ENCODE measurements around the gene FAR2.

FAR2 gene

DNA sequence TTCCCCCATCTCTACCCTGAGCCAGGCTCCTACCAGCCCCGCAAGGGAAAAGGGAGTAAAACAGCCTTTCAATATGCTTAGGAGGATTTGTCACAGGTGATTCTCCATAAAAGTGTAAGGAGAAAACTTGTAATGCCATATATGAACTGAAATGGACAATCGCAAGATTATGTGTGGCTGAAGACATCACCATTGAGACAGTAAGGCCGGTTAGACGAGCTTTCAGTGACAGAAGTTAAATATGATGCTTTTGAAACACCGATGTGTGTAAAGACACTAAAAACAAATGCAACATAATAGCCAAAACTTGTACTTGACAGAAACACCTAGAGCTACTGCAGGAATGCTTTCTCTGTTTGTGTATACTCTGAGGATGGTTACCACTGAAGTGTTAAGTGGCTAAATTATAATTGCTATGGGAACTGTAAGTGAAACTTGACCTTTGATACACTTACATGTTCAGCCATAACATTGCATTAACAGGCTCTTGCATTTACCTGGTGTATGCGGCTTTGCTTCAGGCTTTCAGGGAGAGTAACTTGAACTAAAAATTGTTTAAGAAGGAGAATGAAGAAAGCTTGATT, 42.3 kb downstream of the FAR2 start:
- DNase-seq, result no peak
- in situ Hi-C loops (cut with MboI; ENCODE audit: low pct_unique_long_range_greater_than_20kb, low sequenced_read_pairs), result no loop called here

DNA sequence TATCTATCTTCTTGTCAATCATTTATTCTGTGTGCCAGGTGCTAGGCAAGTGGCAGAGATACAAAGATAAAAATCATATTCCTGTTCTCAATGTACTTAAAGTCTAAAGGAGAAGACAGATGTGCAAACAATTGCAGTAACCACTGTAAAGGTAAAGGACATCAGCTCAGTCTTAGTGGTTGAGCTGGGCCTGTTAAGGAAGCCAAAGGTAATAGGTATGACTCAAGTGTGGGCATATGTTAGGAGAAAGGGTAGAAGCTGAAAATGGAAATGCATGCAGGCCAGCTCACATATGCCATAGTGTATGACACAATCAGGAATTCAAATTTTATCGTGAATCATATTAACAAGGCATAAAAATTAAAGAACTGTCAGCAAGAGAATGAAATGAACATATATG, 49.8 kb downstream of the FAR2 start:
- in situ Hi-C loops (cut with MboI; ENCODE audit: low pct_unique_long_range_greater_than_20kb, low sequenced_read_pairs), result no loop called here
- DNase-seq, result no peak

DNA sequence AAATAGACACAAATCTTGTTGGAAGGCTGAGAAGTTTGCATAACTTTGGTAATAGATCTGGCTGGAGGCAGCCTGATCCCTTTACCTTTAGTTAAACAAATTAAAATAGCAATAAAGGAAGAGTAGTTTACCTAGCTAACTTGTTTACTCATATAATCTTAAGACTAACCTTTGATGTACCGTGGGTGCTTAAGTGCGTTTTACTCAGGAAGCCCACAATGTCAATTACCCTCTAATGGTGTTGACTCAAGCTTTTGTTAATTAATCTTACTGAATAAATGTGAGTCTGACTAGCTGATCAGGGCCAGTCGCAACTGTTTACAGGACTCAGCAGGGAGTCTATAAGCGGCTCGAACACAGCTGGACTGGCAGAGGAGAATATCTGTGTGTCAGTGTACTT, 51.5 kb downstream of the FAR2 start:
- no peak for DNase-seq
- in situ Hi-C loops (cut with MboI; ENCODE audit: low pct_unique_long_range_greater_than_20kb, low sequenced_read_pairs), result no loop called here

DNA sequence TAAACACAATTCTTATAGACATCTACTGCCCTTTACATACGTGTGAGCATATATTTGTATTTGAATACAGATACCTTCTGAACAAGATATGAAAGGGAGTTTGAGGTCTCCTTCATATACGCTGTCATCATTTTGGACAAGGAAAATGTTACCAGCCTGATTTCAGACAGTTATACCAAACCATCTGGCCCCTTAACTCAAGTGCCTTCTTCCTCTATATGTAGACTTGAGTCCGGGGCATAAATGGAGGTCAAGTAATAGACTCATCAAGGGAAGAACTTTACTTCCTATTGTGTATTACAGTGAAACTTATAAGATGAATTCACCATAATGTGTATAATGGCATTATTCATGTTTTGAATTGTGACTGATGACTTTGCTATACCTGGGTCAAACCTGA, 52.2 kb downstream of the FAR2 start:
- DNase-seq, result no peak
- in situ Hi-C loops (cut with MboI; ENCODE audit: low pct_unique_long_range_greater_than_20kb, low sequenced_read_pairs), result no loop called here

DNA sequence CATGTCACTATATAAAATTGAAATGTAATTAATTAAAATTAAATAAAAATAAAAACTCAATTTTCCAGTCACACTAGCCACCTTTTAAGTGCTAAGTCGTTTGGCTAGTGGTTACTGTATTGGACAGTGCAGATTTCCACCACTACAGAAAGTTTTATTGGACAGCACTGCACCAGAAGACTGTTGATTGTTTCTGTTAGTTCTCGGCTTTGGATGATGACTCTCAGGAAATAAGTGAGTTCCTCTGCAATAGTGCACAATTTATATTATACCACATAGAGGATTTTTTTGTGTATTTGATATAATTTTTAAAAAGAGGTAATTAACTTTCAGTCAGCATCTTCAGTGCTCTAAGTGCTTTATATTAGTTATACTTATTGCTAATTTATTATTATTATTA, 52.7 kb downstream of the FAR2 start:
- in situ Hi-C loops (cut with MboI; ENCODE audit: low pct_unique_long_range_greater_than_20kb, low sequenced_read_pairs), result no loop called here
- no peak for DNase-seq

DNA sequence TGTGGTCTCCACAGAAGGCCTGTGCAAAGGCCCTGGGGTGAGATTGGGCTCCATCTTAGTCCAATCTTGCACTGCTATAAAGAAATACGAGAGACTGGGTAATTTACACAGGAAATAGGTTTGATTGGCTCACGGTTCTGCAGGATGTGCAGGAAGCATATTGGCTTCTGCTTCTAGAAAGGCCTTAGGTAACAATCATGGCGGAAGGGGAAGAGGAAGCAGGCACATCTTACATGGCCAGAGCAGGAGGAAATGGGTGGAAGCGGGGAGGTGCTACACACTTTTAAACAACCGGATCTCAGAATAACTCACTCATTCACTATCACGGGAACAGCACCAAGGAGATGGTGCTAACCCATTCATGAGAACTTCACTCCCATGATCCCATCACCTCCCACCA, 55.4 kb downstream of the FAR2 start:
- in situ Hi-C loops (cut with MboI; ENCODE audit: low pct_unique_long_range_greater_than_20kb, low sequenced_read_pairs), result no loop called here
- DNase-seq, result no peak

DNA sequence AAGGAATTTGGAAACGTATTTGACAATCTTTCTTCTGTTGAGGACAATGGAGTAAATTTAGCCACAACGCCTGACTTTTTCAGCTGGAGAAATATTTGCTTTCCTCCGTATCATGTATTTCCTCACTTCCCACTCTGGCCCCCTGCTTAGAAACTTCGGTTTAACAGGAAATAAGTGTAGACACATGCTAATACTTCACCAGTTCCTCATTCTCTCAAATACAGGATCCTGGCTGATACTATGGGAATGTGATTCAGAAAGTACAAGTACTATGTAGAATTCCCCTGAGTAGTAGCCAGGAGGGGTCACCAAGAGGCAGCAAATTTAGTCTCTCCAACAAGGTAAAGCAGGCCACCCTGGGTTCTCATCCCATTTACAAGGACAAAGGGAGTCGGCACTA, 58.0 kb downstream of the FAR2 start:
- DNase-seq, result peak; percentile 78
- in situ Hi-C loops (cut with MboI; ENCODE audit: low pct_unique_long_range_greater_than_20kb, low sequenced_read_pairs), result no loop called here

DNA sequence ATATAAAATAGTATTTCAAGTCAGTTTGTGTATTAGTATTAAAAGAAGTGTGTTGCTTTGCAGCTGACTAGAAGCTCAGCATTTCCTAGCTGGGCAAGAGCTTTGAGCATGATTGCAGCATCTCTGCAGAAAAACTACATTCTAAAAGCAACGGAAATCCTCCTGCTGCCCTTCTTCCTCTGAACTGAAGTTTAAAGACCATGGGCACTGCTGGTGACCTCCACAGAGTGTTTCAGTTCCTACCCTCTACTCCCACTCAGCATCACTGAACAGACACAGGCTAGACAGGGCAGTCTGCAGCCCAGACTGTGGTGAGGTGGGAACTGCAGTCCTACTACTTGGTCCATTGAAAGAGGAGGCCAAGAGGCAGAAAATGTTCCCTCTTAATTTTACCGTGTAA, 59.0 kb downstream of the FAR2 start:
- in situ Hi-C loops (cut with MboI; ENCODE audit: low pct_unique_long_range_greater_than_20kb, low sequenced_read_pairs), result no loop called here

DNA sequence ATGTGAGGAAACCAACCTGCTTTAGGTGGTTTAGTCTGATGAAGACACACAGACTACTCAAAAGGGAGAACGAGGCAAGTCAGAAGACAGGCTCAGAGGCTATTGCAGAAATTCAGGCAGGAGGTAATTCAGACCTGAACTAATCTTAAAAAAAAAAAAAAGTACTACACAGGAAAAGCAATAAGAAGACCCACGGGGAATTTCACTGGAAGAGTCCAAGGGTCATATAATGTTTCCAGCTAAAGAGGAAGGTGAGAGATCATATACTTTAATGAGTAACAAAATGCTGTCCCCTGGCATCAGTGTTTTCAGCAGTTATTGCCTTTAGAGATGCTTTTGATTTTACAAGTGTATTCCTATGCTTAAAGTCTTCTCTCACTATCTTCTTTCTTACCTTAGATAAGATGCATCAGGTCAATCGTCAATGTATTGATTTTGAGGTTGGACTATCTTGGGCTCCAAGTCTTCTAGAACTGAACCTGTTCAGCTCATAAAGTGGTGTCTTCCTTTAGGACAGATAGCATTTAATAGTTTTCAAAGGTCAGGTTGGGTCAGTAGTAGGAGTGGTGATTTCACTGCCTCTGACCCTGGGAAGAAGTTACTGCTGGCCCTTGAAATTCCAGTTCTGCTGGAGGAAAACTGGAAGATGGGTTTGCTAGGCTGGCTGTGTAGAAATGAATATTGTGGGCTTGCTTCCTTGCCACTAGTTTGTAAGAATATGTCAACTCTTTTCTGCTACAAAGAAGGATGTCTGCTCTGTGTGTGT, 60.0 kb downstream of the FAR2 start:
- in situ Hi-C loops (cut with MboI; ENCODE audit: low pct_unique_long_range_greater_than_20kb, low sequenced_read_pairs), result no loop called here
- no peak for DNase-seq

More for the DNA sequence above, 59.0 kb downstream of the FAR2 start:
- peak; percentile 69 for DNase-seq

DNA sequence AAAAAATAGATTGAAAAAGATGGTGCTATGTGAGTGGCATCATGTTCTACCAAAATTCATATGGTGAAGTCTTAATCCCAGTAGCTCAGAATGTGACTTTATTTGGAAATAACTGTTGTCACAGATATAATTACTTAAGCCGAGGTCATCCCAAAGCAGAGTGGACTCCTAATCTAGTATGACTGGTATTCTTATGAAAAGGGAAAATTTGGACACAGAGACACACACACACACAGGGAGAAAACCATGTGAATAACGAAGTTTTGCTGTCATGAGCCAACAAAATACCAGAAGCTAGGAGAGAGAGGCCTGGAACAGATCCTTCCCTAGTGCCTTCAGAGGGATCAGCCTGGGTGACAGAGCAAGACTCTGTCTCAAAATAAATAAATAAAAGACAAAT, 62.6 kb downstream of the FAR2 start:
- in situ Hi-C loops (cut with MboI; ENCODE audit: low pct_unique_long_range_greater_than_20kb, low sequenced_read_pairs), result no loop called here

DNA sequence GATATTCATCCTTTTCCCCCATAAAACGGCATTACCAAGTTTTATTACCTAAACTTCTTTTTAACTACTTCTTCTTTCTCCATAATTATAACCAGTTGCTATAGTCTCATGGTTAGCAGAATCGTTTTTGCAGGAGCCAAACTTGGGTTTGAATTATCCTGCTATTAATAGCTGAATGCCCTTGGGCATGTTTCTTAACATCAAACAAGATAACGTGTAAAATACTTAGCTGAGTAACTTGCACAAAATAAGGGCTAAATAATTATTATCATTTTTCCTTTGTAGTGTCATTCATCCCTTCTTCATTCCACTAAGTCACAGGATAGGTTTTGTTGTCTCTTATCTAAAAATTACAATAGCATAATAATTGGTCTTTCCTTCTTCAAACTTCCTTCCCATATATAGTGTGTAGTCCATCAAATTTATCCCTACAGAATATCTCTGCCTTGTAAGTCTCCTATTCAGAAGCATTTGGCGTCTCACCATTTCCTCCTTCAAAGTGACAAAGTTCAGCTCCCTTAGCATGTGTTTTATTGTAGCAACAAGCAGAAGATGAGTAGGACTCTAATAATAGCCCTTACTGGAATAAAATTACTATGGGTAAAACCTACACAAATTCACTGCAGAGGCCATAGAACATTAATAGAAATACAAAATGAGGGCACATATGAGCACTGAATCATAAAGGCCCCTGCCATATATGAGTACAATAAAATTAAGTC, 63.8 kb downstream of the FAR2 start:
- DNase-seq, result no peak
- in situ Hi-C loops (cut with MboI; ENCODE audit: low pct_unique_long_range_greater_than_20kb, low sequenced_read_pairs), result no loop called here

More for the DNA sequence above, 62.6 kb downstream of the FAR2 start:
- no peak for DNase-seq

DNA sequence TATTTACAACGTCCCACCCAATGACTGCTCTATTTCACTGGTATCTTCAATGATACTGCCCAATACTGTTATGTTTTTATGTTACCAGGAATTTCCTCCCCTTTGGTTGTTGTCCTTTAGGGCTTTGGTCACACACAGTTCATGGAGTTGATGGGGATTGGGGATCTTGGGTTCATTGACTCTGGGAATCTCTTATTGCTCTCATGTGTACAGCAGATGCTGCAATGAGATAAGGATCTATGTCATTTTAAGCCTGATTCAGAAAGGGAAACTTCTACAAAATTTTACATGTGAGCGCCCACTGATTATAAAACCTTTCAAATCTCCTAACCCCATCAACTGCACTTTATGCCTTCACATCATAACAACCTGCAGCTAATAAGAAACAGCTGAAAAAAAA, 67.2 kb downstream of the FAR2 start:
- in situ Hi-C loops (cut with MboI; ENCODE audit: low pct_unique_long_range_greater_than_20kb, low sequenced_read_pairs), result no loop called here
- peak; percentile 77 for DNase-seq

DNA sequence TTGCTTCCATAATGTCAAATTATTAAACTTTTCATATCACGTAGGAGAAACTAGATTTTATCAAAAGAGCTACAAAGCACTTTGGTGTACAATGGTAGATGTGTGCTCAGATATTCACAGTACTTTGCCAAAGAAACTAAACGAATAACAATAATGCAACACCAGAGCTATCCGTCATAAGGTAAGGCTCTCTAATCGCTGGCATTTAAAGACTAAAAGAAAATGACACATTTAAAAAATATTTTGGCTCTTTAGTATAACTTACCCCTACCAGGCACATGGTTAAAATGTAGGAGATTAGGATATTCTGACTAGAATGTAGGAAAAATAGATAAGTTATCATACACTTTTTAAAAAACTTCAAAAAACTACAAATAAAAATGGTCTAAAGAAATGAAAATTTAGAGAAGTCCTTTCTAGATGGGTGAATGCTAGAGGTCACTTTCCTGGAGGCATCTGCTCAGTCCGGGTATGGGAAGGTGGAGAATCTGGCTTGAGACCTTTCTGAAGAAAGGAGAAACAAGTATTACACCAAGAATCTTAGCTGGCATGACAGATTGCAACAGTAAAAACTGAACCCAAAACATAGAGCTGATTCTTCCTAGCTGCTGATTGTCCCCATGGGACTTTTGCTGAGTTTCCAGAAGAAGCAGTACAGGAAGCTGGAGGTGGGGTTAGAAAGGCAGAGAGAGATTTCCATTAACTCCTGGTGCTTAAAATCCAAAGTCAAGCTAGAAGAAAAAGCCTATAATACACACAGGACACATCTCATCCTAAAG, 67.9 kb downstream of the FAR2 start:
- DNase-seq, result peak; percentile 42
- in situ Hi-C loops (cut with MboI; ENCODE audit: low pct_unique_long_range_greater_than_20kb, low sequenced_read_pairs), result no loop called here

DNA sequence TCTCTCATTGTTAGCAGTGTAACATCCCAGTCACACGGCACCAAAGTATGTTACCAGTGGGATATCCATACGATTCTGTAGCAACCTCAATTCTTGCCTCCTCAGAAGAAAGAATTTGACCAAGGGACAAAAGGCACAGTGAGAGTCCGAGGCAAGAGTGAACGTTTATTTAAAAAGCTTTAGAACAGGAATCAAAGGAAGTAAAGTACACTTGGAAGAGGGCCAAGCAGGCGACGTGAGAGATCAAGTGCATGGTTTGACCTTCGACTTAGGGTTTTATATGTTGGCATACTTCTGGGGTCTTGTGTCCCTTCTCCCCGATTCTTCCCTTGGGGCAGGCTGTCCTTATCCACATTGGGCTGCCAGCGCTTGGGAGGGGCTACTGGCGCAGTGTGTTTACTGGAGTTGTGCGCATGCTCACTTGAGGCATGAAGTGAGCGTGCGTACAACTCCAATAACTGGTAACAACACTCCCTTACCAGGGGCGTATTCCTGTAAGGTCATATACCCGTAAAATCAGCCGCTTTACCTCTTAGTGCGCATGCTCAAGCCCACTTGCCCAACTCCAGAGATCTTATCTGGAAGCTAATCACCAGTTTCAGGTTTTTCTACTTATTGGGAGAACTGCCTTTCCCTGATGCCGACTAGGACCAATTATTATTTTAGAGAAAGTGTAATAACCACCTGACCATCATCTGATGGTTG, 71.7 kb downstream of the FAR2 start:
- no peak for DNase-seq
- in situ Hi-C loops (cut with MboI; ENCODE audit: low pct_unique_long_range_greater_than_20kb, low sequenced_read_pairs), result no loop called here

DNA sequence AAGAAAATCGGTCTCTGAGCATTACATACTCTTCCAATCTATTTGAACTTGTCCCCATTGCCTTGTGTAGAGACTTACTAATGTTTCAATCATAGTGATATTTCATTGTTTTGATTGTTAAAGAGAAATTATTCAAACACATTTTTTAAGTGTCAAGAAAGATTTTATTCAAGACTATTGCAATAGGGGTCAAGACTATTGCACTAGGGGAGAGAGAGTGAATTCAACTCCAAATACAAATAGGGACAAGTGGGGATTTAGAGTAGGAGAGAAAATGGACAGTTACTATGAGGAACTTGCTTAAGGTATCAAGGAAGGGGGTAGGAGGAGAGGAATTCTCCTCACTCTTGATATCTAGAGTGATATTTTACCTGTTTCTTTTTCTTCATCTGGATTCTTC, 73.1 kb downstream of the FAR2 start:
- no peak for DNase-seq
- in situ Hi-C loops (cut with MboI; ENCODE audit: low pct_unique_long_range_greater_than_20kb, low sequenced_read_pairs), result no loop called here

DNA sequence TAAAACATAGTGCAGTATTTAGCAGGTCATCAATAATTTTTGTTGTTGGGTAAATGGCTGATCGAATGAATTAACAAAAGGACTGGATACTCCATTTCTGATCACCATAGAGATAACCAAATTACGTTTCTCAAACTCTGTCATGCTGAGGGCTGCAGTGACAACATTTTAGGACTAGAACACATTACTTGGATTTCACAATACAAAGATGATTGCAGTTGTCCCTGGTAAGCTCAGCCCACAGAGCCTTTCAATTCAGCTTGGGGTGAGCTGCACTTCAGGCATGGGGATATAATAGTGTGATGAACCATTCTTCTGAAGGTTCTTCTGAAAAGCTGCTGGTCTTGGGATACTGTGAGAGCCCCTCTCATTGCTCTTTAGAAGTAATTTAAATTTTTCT, 74.3 kb downstream of the FAR2 start:
- in situ Hi-C loops (cut with MboI; ENCODE audit: low pct_unique_long_range_greater_than_20kb, low sequenced_read_pairs), result no loop called here
- no peak for DNase-seq

DNA sequence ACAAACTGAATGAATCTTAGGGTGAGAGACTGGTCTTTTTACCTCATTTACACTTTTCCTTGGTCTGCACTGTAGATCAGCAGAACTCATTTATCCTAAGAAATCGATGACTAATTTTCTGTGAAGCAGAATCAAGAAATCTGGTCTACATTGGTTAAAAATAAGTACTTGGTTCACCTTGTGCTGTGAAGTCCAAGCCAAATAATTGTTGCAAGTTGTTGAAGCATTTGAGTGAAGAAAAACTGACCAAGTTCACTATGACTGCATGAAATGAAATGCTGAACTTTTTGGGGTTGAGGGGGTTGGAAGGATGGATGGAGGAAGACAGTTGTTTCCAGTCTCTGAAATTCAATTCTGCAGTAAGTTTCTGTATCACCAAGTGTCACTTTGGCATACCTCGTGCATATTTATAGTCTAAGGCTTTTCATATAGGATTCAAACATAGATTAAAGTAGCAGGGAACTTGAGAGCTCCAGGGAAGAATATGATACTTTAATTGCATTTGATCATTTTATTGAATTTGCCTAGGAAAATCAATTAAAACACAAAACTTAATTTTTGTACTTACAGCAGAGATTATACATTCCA, 75.0 kb downstream of the FAR2 start:
- DNase-seq, result no peak
- in situ Hi-C loops (cut with MboI; ENCODE audit: low pct_unique_long_range_greater_than_20kb, low sequenced_read_pairs), result no loop called here

DNA sequence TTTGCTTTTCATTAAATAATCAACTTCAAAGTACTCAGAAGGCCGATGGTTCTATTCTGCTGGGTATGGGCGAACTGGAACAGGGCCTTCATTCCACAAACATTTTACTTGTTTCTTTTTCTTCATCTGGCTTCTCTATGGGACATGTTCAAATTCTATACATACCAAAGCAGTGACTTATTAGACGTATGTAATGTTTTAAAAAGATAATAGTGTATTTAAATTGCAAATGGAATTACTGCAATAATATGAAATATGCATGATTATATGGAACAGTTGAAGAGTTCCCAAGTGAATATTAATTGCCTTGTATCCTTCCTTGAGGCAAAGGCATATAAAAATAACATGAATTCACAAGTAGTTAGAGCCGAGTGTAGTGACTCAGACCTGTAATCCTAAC, 75.5 kb downstream of the FAR2 start:
- in situ Hi-C loops (cut with MboI; ENCODE audit: low pct_unique_long_range_greater_than_20kb, low sequenced_read_pairs), result no loop called here
- DNase-seq, result no peak

DNA sequence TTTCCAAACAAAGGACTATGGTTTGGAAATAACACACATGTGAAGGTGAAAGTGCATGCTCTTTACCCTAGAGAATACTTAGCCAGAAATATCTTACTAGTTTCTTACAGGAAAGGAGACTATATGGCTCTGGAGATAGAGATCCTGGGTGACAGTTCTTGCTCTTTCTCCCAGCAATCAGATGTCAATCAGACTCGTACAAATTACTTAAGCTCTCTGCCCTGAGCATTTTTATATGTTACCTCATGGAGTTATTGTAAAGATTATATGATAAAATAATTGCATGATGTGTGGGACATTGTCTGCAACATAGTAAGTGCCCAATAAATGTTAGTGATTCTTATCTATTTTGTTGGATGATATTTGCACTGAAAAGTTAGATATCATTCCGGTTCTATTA, 76.8 kb downstream of the FAR2 start:
- in situ Hi-C loops (cut with MboI; ENCODE audit: low pct_unique_long_range_greater_than_20kb, low sequenced_read_pairs), result no loop called here
- DNase-seq, result no peak

Data from KBM-7 (cell line).